PC-9 (cell line): ENCODE measurements around the gene EPDR1. TPM values are rescaled to one million over a fixed set of nuclear protein-coding genes. Genes with fewer than 3 reads are reported as not detected.

Experiments used
- BruUV-seq: library from RNA; stranded (reverse); fragments of 400-500 nt; replicated peaks from 2 replicates; lab custom pipeline; 2021; lab: Mats Ljungman, UMichigan
- CTCF ChIA-PET: fragments of 300-600 bp; sonication (Branson Sonifier 250); formaldehyde crosslinking; loops from one replicate; lab custom pipeline; 2022; ENCODE audit warnings: antibody characterized with exemption; lab: Charles Lee
- POLR2A ChIA-PET: fragments of 300-600 bp; sonication (Branson Sonifier 250); formaldehyde crosslinking; loops from one replicate; lab custom pipeline; 2022; ENCODE audit warnings: antibody characterized with exemption; ENCODE audit not compliant: unreplicated experiment; lab: Charles Lee
- DNase-seq, 2 experiments: peaks; one replicate each; pipeline versions ENCODE4 v3.0.0 to v3.0.0-alpha.2; 2015 to 2022; ENCODE audit warnings: mixed read lengths in 1 of 2
- H2AFZ ChIP-seq: fragments of 200-600 bp; sonication (generic); 2 replicates; pipeline ENCODE4 v1.8.1; 2017; ENCODE audit warnings: antibody characterized with exemption
- H3F3A ChIP-seq: fragments of 200-600 bp; sonication (generic); 2 replicates; pipeline ENCODE4 v1.8.1; 2017; ENCODE audit warnings: antibody characterized with exemption, mild to moderate bottlenecking, low read depth; ENCODE audit not compliant: insufficient read depth
- H3K27ac ChIP-seq: fragments of 200-600 bp; sonication (generic); 2 replicates; pipeline ENCODE4 v1.6.1; 2016; ENCODE audit warnings: mixed run types
- H3K27me3 ChIP-seq: fragments of 200-600 bp; sonication (generic); 2 replicates; pipeline ENCODE4 v1.6.1; 2016; ENCODE audit warnings: low read depth, mixed run types; ENCODE audit not compliant: insufficient read depth
- H3K36me3 ChIP-seq: fragments of 200-600 bp; sonication (generic); 2 replicates; pipeline ENCODE4 v1.6.1; 2016; ENCODE audit warnings: low read depth, mixed run types
- H3K4me1 ChIP-seq: fragments of 200-600 bp; sonication (generic); replicated peaks from 2 replicates; pipeline ENCODE4 v1.6.1; 2016; ENCODE audit warnings: mixed run types; ENCODE audit not compliant: insufficient read depth
- H3K4me2 ChIP-seq: fragments of 200-600 bp; sonication (generic); 2 replicates; pipeline ENCODE4 v1.6.1; 2017; ENCODE audit warnings: mixed run types
- H3K4me3 ChIP-seq: fragments of 200-600 bp; sonication (generic); 2 replicates; pipeline ENCODE4 v1.6.1; 2016; ENCODE audit warnings: mixed run types
- H3K79me2 ChIP-seq: fragments of 200-600 bp; sonication (generic); 2 replicates; pipeline ENCODE4 v1.6.1; 2017; ENCODE audit warnings: low read depth, mixed run types
- H3K9me2 ChIP-seq: fragments of 200-600 bp; sonication (generic); 2 replicates; pipeline ENCODE4 v1.8.1; 2017; ENCODE audit warnings: mild to moderate bottlenecking; ENCODE audit not compliant: insufficient read depth
- H3K9me3 ChIP-seq: fragments of 200-600 bp; sonication (generic); 2 replicates; pipeline ENCODE4 v1.8.1; 2016; ENCODE audit warnings: low read depth; ENCODE audit not compliant: insufficient read depth
- H4K20me1 ChIP-seq: fragments of 200-600 bp; sonication (generic); 2 replicates; pipeline ENCODE4 v1.8.1; 2017; ENCODE audit not compliant: insufficient read depth
- CTCF ChIP-seq: fragments of 200-600 bp; sonication (generic); conservative IDR thresholded peaks from 2 replicates; pipeline ENCODE4 v1.6.1; 2017; ENCODE audit warnings: mixed run types, antibody characterized with exemption, mild to moderate bottlenecking, moderate library complexity
- EZH2 ChIP-seq: fragments of 200-600 bp; sonication (generic); IDR thresholded peaks from 2 replicates; pipeline ENCODE4 v1.8.0; 2017; ENCODE audit warnings: antibody characterized with exemption, low read depth
- intact Hi-C: fragments of 100-400 bp; cut with micrococcal nuclease; formaldehyde crosslinking; loops from one replicate; pipeline ENCODE4 v1.10.0; 2022; ENCODE audit not compliant: unreplicated experiment
- total RNA-seq: library from RNA; stranded (reverse); gene quantifications from 2 replicates; pipeline ENCODE4 v1.2.3, GENCODE V29; 2021

EPDR1 gene
- total RNA-seq, 1 experiment from 2014 or later: 3.3 TPM

GRCh38 chr7:37956791-37957190, 36.4 kb downstream of the EPDR1 start:
- H3K9me2 ChIP-seq: no peaks in the 10 kb centered on the region
- intact Hi-C loops: no loop called here

GRCh38 chr7:37957221-37957970, 37.0 kb downstream of the EPDR1 start:
- Histone ChIP-seq H3F3A (no peaks in the 10 kb centered on the region), H3K9me2 (no peaks in the 10 kb centered on the region), H3K4me3 (no peak overlapping the region), H3K4me1 (no peaks in the 10 kb centered on the region), H3K27ac (no peak overlapping the region), H3K36me3 (no peaks in the 10 kb centered on the region), H3K79me2 (no peaks in the 10 kb centered on the region), H3K27me3 (no peaks in the 10 kb centered on the region), H4K20me1 (no peaks in the 10 kb centered on the region), H3K4me2 (no peak overlapping the region), H3K9me3 (no peaks in the 10 kb centered on the region), H2AFZ (no peak overlapping the region)
- intact Hi-C loops: no loop called here
- POLR2A ChIA-PET: no interaction called here
- TF ChIP-seq CTCF (no peak), EZH2 (no peak)
- CTCF ChIA-PET: no interaction called here
- no peak for DNase-seq
- BruUV-seq: no TSS peak

More at GRCh38 chr7:37956791-37957190, 36.4 kb downstream of the EPDR1 start:
- no peak for DNase-seq
- Histone ChIP-seq H3K79me2 (no peaks in the 10 kb centered on the region), H3K9me3 (no peaks in the 10 kb centered on the region), H3K27ac (no peak overlapping the region), H3K4me2 (no peak overlapping the region), H3K4me3 (no peak overlapping the region), H3K4me1 (no peaks in the 10 kb centered on the region), H2AFZ (no peak overlapping the region), H3K36me3 (no peaks in the 10 kb centered on the region), H3F3A (no peaks in the 10 kb centered on the region), H3K27me3 (no peaks in the 10 kb centered on the region), H4K20me1 (no peaks in the 10 kb centered on the region)
- ChIA-PET POLR2A (no interaction called here), CTCF (no interaction called here)
- no peak for TF ChIP-seq CTCF
- no peak for TF ChIP-seq EZH2
- no TSS peak for BruUV-seq

- intact Hi-C loops: no loop called here
- no peak overlapping the region for H3K4me3 ChIP-seq
- H3K27ac ChIP-seq: no peak overlapping the region
- ChIA-PET CTCF (no interaction called here), POLR2A (no interaction called here)
- H3K4me2 ChIP-seq: no peak overlapping the region
- no peaks in the 10 kb centered on the region for H3F3A ChIP-seq
- no peak for DNase-seq
- H4K20me1 ChIP-seq: no peaks in the 10 kb centered on the region
- H3K4me1 ChIP-seq: no peaks in the 10 kb centered on the region
- TF ChIP-seq EZH2 (no peak), CTCF (no peak)
- no peaks in the 10 kb centered on the region for H3K79me2 ChIP-seq
- no TSS peak for BruUV-seq
- H3K9me2 ChIP-seq: no peaks in the 10 kb centered on the region
- H3K36me3 ChIP-seq: no peaks in the 10 kb centered on the region
- H3K27me3 ChIP-seq: no peaks in the 10 kb centered on the region
- H3K9me3 ChIP-seq: no peaks in the 10 kb centered on the region; the same call in 1 of the 2 replicates
- no peak overlapping the region for H2AFZ ChIP-seq
Measured at GRCh38 chr7:37960483-37960882, 40.0 kb downstream of the EPDR1 start.
